AG10803 (cell line): Measurements from ENCODE around the gene GBX1.

Experiments used
- DNase-seq: peaks from one replicate; pipeline ENCODE4 v3.0.0; 2010; ENCODE audit warnings: low read depth
- H3K4me3 ChIP-seq: 2 replicates; pipeline ENCODE4 v1.5.1; 2011; ENCODE audit warnings: mild to moderate bottlenecking, low read length, control low read depth
- TF ChIP-seq, protein P1 (sequence below): conservative IDR thresholded peaks from 2 replicates; pipeline ENCODE4 v1.5.1; 2011; ENCODE audit warnings: mild to moderate bottlenecking, low read length, control low read depth, inconsistent platforms

The GBX1 gene

DNA sequence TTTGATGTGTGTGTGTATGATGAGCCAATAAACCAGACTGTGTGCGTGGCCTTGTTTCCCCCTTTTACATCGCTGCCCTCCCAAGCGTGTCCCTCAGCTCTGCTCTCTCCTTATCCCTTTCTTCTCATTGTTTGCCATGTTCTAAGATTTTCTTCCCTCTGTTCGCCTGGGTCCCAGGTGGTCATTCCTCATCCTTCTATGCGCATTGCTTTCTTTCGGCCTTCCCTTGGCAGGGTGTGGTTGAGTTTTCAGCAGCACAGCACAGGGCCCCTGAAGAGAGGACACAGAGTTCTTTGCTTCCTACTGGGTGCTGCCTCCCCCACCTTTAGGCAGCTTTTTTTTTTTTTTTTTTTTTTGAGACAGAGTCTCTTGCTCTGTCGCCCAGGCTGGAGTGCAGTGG, 23.1 kb downstream of the GBX1 start:
- no peak overlapping the region for H3K4me3 ChIP-seq
- DNase-seq: no peak
- TF ChIP-seq, protein P1, sequence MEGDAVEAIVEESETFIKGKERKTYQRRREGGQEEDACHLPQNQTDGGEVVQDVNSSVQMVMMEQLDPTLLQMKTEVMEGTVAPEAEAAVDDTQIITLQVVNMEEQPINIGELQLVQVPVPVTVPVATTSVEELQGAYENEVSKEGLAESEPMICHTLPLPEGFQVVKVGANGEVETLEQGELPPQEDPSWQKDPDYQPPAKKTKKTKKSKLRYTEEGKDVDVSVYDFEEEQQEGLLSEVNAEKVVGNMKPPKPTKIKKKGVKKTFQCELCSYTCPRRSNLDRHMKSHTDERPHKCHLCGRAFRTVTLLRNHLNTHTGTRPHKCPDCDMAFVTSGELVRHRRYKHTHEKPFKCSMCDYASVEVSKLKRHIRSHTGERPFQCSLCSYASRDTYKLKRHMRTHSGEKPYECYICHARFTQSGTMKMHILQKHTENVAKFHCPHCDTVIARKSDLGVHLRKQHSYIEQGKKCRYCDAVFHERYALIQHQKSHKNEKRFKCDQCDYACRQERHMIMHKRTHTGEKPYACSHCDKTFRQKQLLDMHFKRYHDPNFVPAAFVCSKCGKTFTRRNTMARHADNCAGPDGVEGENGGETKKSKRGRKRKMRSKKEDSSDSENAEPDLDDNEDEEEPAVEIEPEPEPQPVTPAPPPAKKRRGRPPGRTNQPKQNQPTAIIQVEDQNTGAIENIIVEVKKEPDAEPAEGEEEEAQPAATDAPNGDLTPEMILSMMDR: no peak

DNA sequence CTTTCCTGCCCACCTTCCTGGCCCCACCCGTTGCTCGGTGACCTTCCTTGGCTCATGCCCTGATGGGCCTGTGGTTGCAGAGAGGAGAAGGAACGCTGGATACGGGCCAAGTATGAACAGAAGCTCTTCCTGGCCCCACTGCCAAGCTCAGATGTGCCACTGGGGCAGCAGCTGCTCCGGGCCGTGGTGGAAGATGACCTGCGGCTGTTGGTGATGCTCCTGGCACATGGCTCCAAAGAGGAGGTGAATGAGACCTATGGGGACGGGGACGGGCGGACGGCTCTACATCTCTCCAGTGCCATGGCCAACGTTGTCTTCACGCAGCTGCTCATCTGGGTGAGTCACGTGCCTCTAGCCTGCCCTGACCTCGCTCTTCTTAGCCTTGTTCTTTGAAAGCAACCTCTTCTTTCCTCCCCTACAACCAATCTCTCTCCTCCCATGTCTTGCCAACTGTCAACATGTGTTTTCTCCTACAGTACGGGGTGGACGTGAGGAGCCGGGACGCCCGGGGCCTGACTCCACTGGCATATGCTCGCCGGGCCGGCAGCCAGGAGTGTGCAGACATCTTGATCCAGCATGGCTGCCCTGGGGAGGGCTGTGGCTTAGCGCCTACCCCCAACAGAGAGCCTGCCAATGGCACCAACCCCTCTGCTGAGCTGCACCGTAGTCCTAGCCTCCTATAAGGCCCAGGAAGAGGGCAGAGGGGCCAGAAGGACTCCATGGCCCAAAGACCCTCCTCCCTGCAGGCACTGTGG, 24.1 kb downstream of the GBX1 start:
- H3K4me3 ChIP-seq: no peak overlapping the region
- peak; percentile 6 for DNase-seq
- TF ChIP-seq, protein P1: no peak

DNA sequence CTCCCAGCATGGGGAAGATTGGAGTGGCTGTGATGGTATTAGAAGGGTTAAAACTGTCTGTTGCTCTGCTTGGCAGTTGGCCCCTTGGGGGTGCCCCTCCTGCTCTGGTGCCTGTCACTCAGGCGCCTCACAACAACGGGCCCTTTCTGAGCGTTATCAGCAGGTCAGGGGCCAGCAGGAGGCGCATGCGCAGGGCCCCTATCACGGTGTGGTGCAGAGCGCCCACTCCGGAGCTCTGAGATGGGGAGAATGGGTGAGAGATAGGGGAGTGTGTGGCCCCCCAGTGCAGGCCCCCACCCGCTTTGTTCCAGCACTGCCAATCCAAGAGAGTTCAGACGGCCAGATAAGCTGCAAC, 24.8 kb downstream of the GBX1 start:
- no peak overlapping the region for H3K4me3 ChIP-seq
- DNase-seq: no peak
- TF ChIP-seq, protein P1: no peak

DNA sequence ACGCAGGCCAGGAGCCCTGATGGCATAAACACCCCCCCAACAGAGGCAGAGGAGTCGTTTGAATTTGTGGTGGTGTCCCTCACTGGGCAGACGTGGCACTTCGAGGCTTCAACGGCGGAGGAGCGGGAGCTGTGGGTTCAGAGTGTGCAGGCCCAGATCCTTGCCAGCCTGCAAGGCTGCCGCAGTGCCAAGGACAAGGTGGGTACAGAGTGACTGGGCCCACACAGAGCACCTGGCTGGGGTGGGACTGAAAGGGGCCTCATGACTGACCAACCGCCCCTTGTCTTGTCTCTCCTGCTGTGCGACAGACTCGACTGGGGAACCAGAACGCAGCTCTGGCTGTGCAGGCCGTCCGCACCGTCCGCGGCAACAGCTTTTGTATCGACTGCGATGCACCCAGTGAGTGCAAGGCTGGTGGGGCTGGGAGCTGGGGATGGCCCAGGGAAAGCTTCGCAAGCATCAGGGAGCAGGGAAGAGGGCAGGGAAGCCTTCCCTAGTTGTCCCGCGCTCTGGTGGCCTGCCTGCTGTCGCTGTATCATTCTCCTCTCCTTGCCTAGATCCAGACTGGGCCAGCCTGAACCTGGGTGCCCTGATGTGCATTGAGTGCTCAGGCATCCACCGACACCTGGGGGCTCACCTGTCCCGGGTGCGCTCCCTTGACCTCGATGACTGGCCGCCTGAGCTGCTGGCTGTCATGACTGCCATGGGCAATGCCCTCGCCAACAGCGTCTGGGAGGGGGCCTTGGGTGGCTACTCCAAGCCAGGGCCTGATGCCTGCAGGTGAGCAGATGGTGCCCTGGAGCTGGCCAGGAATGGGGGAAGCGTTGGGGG, 25.4 kb downstream of the GBX1 start:
- H3K4me3 ChIP-seq: no peak overlapping the region
- TF ChIP-seq, protein P1: no peak
- DNase-seq: no peak

DNA sequence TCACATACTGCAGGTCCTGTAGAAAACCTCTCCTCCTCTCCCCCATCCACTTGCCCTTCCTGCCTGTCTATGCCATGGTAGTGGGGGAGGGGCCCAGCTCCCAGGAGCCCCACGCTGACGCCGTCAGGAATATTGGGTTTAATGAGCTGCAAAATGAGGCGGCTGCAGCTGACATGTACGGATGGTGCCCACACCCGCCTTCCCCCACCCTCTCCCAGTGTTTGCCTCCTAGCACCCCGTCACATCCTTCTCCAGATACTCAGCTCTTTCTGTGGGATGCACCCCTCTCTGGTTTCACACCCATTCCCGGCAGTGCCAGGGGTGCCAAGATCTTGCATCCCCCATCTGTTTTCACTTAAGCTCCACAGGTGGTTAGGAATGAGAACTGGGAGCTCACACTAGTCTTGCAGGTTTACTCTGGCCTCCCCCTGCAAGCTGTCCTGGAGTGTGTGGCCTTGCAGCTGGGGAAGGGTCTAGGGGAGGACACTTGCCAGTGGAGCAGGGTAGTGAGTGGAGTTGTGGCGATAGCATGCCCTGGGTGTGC, 26.1 kb downstream of the GBX1 start:
- H3K4me3 ChIP-seq: no peak overlapping the region
- DNase-seq: no peak
- TF ChIP-seq, protein P1: no peak

DNA sequence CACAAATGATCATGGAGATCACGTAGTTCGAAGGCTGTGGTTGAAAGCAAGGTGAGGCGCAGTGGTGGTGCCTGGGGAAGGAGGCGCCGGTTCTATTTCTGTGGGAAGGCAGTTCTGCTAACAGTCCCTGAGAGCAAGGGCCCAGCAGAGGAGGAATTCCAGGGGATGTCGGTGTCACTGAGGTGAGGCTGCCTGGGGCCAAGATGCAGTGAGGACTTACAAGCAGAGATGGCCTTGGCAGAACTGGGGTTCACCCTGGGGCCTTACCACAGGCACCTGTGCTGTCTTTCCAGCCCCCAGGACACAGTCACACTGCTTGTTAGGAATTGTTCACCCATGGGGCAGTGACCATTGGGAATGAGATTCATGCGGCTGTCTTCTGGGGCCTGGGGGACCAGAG, 26.7 kb downstream of the GBX1 start:
- no peak overlapping the region for H3K4me3 ChIP-seq
- TF ChIP-seq, protein P1: no peak
- no peak for DNase-seq
